SH-SY5Y (cell line): ENCODE results near the gene GABRG3.

Experiments
- GATA2 ChIP-seq: IDR thresholded peaks from 2 replicates; pipeline ENCODE4 v1.6.1; 2011; ENCODE audit warnings: mild to moderate bottlenecking, low read depth, low read length
- GATA3 ChIP-seq: IDR thresholded peaks from 2 replicates; pipeline ENCODE4 v1.6.1; 2011; ENCODE audit warnings: low read depth, mild to moderate bottlenecking, low read length, moderate library complexity

GRCh38 chr15:27176785-27177406 is 205.9 kb downstream of the GABRG3 start:
- TF ChIP-seq GATA2 (no peak), GATA3 (no peak)
